ENCODE data around the gene NR5A1. TPM values are rescaled to one million over a fixed set of nuclear protein-coding genes. Genes with fewer than 3 reads are reported as not detected.
A peak's percentile ranks its signal among the peaks of the same experiment; 100 is the strongest.

Gene NR5A1
- total RNA-seq, 4 donors from 2014 or later = 0.40 TPM; not detected in 3

DNA sequence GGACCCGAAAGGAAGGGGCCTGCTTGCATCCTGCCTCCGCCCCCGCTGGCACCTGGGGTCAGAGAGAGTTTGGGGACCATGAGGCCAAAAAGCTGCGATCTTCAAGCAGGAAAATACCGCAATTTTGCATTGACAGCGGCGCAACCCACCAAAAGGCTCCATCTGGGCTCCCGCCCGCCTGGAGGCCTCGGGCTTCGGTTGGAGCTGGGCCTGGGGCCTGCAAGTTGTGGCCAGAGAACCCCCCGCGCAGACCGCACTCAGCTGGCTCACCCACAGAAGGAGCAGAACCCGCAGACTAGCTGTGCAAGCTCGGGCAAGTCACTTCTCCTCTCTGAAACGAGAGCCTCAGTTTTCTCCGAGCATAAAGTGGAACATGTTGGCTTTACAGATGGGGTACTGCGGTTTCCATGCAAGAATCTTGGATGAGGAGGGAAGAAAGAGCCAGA is 1.3 kb downstream of the NR5A1 start:
- WGBS, 2 donors = 79 to 85% methylated on average over 15 to 18 of the region's 19 CpGs
- H3K4me3 ChIP-seq (replicated peaks in 1 of 3) = no peak overlapping the region
- no peaks in the 10 kb centered on the region for H3K9me3 ChIP-seq
- TF ChIP-seq POLR2A (IDR thresholded peaks at IDR 0.05) = no peak
- TF ChIP-seq, protein P1, sequence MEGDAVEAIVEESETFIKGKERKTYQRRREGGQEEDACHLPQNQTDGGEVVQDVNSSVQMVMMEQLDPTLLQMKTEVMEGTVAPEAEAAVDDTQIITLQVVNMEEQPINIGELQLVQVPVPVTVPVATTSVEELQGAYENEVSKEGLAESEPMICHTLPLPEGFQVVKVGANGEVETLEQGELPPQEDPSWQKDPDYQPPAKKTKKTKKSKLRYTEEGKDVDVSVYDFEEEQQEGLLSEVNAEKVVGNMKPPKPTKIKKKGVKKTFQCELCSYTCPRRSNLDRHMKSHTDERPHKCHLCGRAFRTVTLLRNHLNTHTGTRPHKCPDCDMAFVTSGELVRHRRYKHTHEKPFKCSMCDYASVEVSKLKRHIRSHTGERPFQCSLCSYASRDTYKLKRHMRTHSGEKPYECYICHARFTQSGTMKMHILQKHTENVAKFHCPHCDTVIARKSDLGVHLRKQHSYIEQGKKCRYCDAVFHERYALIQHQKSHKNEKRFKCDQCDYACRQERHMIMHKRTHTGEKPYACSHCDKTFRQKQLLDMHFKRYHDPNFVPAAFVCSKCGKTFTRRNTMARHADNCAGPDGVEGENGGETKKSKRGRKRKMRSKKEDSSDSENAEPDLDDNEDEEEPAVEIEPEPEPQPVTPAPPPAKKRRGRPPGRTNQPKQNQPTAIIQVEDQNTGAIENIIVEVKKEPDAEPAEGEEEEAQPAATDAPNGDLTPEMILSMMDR (IDR thresholded peaks at IDR 0.05) = no peak
- intact Hi-C loops (cut with DNase I) = no loop called here
- H3K27ac ChIP-seq = no peak overlapping the region
- H3K36me3 ChIP-seq = no peaks in the 10 kb centered on the region
- H3K27me3 ChIP-seq = peaks cover 32% of the 10 kb centered on the region
- DNase-seq = no peak
- H3K4me1 ChIP-seq = peaks cover 5 to 21% of the 10 kb centered on the region in 2 donors

DNA sequence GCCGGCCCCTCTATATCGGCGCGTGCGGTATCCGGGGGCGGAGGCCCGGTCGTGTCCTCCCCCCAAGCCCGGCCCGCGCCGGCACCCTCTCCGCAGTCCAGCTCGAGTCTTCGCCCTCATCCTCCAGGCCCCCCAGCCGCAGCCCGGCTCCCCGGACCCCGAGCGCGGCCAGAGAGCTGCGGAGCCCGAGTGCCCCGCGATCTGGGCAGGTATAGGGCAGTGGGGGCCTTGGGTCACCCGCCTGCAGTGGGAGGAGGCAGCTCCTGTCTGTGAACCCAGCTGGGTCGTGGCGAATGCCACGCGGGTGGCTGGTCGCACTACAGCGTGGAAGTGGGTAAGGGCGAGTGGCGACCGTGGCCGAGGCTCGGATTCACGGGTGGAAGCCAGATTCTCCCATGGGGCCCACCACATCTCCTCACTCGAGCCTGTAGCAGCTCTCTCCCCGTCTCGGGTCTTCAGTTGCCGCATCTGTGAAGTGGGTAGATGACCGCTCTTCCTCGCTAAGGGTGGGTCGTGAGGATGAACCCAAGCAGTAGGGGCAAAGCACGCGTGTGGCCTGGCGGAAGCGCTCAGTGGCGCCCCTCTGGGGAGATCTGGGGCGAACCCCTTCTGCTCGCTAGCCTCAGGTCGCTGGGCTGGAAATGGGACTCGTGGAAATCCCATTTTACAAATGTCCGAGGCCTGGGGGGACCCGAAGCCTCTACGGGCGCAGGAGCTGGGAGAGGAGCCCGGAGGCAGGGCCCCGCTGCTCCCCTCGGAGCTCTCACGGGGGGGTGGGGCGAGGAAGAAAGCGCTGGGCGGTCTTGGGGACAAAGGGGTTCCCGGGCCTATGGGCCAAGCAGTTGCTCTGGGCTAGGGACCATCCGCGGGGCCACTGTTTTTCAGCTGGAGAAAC is 1.9 kb downstream of the NR5A1 start:
- Histone ChIP-seq H3K4me3 (replicated peaks in 1 of 3) (no peak overlapping the region), H3K27me3 (peaks cover 32% of the 10 kb centered on the region), H3K4me1 (peaks cover 5 to 21% of the 10 kb centered on the region in 2 donors), H3K9me3 (no peaks in the 10 kb centered on the region), H3K27ac (no peak overlapping the region), H3K36me3 (no peaks in the 10 kb centered on the region)
- WGBS, 2 donors = 34 to 40% methylated on average over 24 to 35 of the region's 69 CpGs
- no peak for TF ChIP-seq POLR2A (IDR thresholded peaks at IDR 0.05)
- TF ChIP-seq, protein P1 (IDR thresholded peaks at IDR 0.05) = no peak
- intact Hi-C loops (cut with DNase I) = no loop called here
- DNase-seq = no peak

DNA sequence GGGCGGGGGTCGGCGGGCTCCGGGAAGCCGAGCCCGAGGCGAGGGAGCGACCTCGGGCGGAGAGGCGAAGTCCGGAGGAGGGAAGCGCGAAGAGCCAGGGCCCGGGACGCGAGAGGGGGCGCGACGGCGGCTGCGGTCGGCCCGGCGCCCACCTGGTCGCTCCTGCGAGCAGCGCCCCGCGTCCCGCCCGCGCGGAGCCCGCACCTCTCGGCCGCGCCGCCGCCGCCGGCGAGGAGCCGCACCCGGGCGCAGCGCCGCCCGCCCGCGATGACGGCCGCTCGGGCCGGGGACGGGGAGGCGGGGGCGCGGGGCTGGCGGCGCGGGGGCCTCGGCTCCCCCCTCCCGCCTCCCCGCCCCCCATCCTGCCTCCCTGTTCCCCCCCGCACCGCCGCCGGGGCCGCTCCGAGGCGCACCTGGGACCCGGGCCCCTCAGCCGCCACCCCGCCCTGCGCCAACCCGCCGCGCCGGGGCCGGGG is 2.6 kb downstream of the NR5A1 start:
- H3K36me3 ChIP-seq = no peaks in the 10 kb centered on the region
- TF ChIP-seq, protein P1 (IDR thresholded peaks at IDR 0.05) = no peak
- TF ChIP-seq POLR2A (IDR thresholded peaks at IDR 0.05) = no peak
- peaks cover 32% of the 10 kb centered on the region for H3K27me3 ChIP-seq

DNA sequence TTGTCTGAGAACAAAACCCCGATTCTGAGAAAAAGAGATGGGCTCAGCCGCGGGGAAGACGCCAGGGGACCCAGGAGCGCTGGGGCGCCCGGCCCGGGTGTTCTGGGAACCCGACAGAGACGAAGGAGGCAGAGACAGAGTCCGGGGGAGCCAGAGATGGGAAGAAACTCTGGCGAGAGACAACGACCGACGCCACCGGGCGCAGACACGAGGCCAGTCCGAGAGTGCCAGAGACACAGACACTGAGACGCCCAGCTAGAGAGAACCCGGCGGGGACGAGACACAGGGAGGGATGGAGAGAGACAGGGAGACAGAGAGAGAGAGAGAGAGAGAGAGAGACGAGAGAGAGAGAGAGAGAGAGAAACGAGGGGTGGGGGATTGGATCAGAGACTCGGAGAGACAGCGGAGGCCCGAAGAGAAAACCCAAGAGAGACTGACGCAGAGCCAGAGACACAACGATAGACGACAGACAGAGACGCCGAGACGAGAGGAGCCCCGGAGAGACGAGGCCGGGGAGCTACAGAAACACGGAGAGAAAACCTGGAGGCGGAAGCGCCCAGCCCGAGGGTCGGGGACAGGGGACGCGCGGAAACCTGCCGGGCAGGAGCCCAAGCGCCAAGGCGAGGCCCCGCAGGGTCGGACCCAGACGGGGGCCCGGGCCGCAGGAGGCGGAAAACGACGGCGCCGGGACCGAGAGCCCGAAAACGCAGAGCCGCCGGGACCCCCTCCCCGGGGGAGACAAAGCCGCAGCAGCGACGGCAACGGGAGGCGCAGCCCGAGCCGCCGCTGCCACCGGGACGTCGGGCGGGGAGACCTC is 3.3 kb downstream of the NR5A1 start:
- Histone ChIP-seq H3K27ac (no peak overlapping the region), H3K4me1 (peaks cover 5 to 21% of the 10 kb centered on the region in 2 donors), H3K36me3 (no peaks in the 10 kb centered on the region), H3K4me3 (replicated peaks in 1 of 3) (peak overlapping the region in 1 of 3 donors; percentile 19), H3K9me3 (no peaks in the 10 kb centered on the region), H3K27me3 (peaks cover 32% of the 10 kb centered on the region)
- intact Hi-C loops (cut with DNase I) = no loop called here
- DNase-seq = no peak
- TF ChIP-seq, protein P1 (IDR thresholded peaks at IDR 0.05) = no peak
- TF ChIP-seq POLR2A (IDR thresholded peaks at IDR 0.05) = no peak
- 4 to 5% methylated on average over 50 of the region's 76 CpGs for WGBS, 2 donors

More for the DNA sequence above, 2.6 kb downstream of the NR5A1 start:
- H3K4me1 ChIP-seq = peaks cover 5 to 21% of the 10 kb centered on the region in 2 donors
- intact Hi-C loops (cut with DNase I) = no loop called here
- peak overlapping the region in 1 of 3 donors; percentile 19 for H3K4me3 ChIP-seq (replicated peaks in 1 of 3)
- no peak for DNase-seq
- no CpG with 5 or more reads among the region's 81 CpGs for WGBS, 2 donors
- no peak overlapping the region for H3K27ac ChIP-seq
- no peaks in the 10 kb centered on the region for H3K9me3 ChIP-seq

Measured in thyroid gland (tissue), 4 donors.